NCI-H446 (cell line): ENCODE measurements around the gene SCGB1C2.
"Not testable (repeated sequence)": the region's sequence is repeated elsewhere in the genome, so short reads cannot be mapped to it uniquely, and the experiment has no call there.

Experiments used
- DNase-seq, 2 experiments: peaks; one replicate each; lab custom pipeline; 2025; lab: John Stamatoyannopoulos, UW

SCGB1C2 gene

DNA sequence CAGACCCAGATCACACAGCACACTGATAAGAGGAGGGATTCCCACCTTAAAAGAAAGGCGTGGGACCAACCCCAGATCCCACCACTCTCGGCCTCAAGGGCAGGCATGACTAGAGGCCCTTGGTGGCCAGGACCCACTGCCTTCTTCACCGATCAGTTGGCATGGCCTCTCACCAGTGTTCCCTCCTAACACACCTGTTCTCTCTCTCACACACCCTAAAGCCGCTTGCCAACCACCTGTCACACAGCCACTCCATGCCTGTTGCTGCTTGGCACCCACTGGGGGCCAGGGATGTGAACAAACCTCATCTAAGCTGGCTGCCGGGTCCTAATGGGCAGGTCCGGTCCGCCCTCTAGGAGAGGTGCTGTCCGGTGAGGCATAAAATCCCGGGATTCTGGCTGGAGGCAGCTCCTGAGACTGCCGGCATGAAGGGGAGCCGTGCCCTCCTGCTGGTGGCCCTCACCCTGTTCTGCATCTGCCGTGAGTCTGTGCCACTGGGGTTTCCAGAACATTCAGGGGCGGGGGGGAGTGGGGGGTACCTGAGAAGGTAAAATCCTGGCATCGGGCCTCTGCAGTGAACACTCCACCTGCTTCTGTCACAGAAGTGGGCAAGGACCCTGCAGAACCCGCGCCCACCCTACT lies at the start of gene SCGB1C2:
SCGB1C2 (plus strand) TSS at position 404 of the 642 bp plus-strand sequence; CDS start at position 426, 22 bp downstream.
- not testable (repeated sequence) for DNase-seq

DNA sequence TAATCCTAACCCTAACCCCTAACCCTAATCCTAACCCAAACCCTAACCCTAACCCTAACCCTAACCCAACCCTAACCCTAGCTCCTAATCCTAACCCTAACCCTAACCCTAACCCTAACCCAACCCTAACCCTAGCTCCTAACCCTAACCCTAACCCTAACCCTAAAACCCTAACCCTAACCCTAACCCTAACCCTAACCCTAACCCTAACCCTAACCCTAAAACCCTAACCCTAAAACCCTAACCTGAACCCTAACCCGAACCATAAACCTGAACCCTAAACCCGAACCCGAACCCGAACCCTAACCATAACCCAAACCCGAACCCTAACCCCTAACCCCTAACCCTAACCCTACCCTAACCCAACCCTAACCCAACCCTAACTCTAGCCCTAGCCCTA lies 24.3 kb upstream of the SCGB1C2 start:
- DNase-seq: not testable (repeated sequence)

DNA sequence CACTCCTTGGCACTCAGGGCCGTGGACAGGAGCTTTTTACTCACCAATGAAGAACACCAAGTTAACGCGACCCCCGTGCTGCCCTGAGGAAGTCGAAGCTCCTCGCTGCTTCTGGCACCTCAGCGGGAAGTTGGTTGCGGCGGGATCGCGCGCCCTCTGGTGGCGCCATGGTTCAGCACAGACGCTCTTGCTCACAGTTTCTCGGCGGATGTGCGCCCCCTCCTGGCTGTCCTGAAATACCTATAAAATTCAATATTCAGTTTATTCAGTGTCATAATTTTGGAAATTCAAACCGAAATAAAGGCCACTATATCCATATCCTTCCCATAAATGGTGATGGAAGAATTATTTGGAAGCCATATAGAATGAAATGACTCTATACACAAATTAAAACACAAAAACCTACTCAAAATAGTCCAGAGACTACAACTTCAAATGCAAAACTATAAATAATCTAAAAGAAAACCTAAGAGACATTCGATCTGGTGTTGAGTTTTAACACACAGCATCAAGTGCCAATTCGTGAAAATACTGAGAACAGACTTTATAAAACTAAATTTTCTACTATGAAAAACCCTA lies 18.9 kb upstream of the SCGB1C2 start:
- not testable (repeated sequence) for DNase-seq

- not testable (repeated sequence) for DNase-seq
These were observed 3.4 kb upstream of the SCGB1C2 start for GRCh38 chr17:133932-134331.

- not testable (repeated sequence) for DNase-seq
These were observed 3.0 kb upstream of the SCGB1C2 start for GRCh38 chr17:134332-134785.

- not testable (repeated sequence) for DNase-seq
These were observed 2.3 kb upstream of the SCGB1C2 start for GRCh38 chr17:135022-135421.

DNA sequence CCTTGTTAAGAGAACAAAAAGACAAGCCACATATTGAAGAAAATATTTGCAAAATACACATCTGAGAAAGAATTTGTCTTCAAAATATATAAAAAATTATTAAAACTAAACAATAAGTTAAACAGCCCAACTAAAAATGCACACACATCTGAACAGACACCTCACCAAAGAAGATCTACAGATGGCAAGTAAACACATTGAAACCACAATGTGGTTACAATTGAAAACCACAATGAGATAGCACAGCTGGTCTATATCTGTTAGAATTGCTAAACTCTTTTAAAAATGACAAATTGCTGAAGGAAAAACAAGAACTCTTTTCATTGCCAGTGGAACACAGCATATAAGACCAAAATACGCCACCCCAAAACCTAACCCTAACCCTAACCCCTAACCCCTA lies 1.5 kb upstream of the SCGB1C2 start:
- not testable (repeated sequence) for DNase-seq

DNA sequence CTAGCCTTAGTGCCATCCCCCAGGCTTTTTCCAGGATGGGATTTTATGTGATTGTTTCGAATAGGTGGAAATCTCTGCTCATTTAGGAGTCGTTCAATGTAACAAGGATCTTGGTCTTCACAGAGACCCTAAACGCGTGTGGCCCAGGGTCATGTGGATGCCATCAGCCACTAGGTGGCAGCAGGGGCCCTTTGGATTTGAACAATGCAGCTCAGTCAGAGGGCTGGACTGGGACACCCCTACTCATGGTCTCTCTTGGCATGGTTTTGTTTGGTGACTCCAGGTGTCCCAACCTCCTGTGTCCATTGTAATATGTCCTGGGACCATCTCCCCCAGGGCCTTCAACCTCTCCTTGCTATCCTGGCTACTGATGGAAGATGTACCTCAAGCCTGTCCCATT lies 838 bp upstream of the SCGB1C2 start:
- not testable (repeated sequence) for DNase-seq

- not testable (repeated sequence) for DNase-seq
These were observed 2.2 kb downstream of the SCGB1C2 start for GRCh38 chr17:139401-140205.

GRCh38 chr17:142102-142661 lies 4.8 kb downstream of the SCGB1C2 start:
- DNase-seq: no peak

DNA sequence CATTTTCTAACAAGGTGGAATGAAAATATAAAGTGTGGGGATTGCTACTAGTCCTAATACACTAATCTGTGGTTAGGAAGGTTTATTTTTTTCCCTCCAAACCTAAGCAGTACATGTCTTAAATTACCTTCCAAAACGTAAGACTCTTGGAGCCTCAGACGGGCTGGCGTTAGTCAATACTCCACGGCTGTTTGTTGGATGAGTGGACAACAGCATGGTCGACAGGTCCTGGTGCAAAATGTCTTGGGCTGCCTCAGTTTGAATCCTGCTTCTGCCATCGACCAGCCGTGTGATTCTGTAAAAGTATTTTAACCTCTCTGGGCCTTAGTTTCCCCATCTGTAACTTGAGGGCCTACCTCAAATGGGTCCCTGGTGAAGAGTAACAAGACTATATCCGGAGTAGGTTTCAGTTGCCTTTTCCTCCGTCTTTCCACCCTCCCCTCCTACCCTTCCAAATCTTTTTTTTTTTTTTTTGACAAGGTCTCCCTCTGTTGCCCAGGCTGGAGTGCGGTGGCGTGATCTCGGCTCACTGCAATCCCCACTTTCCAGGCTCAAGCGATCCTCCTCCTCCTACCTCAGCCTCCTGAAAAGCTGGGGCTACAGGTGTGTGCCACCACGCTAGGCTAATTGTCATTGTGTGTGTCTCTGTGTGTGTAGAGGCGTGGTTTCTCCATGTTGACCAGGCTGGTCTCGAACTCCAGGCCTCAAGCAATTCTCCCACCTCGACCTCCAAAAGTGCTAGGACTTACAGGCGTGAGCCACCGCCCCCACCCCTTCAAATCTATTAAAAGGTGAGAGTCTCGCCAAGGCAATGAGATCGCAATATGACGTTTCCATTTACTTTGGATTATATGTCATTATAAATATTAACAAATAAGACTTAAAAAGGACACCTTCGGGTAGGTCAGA lies 5.8 kb downstream of the SCGB1C2 start:
- DNase-seq: no peak

GRCh38 chr17:143785-144281 lies 6.5 kb downstream of the SCGB1C2 start:
- peak; percentile 20 to 63 for DNase-seq

DNA sequence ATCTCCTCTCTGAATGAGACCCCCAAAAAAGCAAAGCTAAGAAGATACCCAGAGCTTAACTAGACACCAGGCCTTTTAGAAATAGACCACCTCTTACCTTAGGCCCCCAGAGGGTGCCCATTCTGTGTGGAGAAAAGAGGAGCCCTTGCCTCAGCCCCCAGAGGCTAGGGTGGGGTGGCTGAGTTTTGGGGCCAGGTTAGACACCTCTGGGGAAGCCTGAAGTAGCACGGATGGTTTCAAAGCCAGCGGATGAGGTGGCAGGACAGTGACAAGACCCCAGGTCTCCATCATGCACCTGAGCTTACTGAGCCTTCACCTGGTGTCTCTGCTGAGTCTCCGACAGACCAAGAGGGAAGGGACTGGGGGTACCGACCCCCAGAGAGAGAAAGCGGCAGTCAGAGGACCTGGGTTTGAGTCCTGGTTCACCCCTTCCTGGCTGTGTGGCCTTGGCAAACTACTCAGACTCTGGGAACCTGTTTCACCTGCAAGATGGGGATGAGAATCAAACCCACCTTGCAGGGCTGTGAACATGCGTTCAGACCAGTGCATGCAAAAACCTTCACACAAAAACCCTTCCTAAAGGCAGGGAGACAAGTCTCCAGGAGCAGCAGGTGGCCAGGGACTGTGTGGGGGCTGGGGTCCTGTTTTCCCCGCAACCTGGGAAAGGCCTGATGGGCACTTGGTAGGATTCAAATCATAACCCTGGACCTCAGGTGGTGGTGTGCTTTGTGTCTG lies 7.7 kb downstream of the SCGB1C2 start:
- DNase-seq: no peak

GRCh38 chr17:145671-146541 lies 8.5 kb downstream of the SCGB1C2 start:
- DNase-seq: no peak

DNA sequence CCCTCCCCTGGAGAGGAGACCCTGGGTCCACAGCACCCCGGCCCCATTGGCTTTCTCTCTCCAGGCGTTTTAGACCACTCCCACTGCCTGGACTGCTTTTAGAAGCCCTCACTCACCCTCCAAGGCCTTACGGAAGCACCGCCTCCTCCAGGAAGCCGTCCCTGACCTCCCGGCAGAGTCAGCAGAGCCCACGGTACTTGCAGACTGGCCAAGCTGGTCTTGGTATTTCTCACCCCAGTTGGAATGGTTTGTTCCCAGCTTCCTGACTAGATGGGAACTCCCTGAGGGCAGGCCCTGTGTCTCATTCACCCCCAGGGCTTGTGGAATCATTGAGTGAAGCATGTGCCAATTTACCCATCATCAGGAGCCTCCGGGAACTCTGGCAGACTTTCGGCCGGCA lies 9.2 kb downstream of the SCGB1C2 start:
- no peak for DNase-seq

GRCh38 chr17:146983-147761 lies 9.8 kb downstream of the SCGB1C2 start:
- DNase-seq: no peak

DNA sequence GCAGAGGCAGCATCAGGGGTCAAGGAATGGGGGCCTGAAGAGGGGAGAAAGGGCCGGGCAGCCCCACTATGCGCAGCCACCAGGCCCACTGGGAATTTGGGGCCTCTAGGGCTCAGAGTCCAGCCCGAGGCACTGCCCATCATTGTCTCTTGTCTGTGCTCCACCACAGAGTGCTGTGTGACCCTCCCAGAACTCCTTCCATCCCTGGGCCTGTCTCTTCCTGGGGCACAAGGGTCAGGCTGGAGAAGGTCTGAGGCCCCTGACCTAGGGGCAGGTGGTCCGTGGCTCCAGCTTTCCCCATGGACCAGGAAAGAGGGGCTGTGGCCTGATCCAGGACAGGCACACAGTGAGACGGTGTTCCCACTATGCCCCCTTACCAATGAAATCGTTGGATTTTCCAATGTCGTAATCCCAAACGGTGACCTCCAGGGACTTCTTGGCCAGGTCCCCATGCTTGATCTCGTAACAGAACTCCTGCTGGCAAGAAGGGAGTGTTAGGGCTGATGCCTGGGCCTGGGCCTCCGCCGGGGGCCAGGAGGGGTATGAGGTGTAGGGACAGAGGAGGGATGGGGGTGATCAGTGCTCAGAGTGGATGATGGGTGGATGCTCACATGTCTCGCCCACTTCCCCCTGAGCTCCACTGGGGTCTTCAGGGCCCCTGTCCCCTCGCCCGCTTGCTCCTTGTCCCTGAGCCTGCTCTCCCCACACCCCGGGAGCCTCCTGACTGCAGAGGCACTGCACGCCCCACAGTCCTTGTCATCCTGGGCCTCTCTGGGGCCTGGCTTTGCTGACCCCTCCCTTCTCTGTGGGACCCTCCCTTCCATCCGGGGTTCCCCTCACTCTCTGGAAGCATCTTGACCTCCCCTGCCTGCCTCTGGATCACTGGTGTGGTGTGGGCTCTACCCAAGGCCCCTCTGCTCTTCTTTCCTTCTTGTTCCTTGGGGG lies 10.7 kb downstream of the SCGB1C2 start:
- DNase-seq: no peak

GRCh38 chr17:148757-149156 lies 11.4 kb downstream of the SCGB1C2 start:
- DNase-seq: no peak
